ENCODE measurements around the gene TRIP12.
"Not testable (repeated sequence)": the region's sequence is repeated elsewhere in the genome, so short reads cannot be mapped to it uniquely, and the experiment has no call there.

TRIP12 gene

DNA sequence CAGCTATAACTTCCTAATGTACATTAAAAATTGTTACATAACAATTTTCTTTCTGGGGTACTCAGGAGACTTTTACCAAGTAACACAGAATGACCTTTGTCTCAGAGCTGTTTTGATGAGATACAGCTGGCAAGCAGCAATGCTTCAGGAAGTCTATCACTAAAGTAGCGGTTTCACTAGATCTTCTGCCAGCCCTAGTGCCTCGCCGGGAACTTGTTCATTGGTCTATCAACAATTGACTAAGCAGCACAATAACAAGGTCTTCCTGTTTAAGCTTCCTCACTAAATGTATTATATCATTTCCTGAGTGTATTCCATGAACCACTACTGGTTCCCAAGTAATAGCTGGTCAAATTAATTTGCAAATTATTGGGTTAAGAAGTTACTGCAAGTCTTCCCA lies 69.2 kb downstream of the TRIP12 start:
- TF ChIP-seq, protein P1, sequence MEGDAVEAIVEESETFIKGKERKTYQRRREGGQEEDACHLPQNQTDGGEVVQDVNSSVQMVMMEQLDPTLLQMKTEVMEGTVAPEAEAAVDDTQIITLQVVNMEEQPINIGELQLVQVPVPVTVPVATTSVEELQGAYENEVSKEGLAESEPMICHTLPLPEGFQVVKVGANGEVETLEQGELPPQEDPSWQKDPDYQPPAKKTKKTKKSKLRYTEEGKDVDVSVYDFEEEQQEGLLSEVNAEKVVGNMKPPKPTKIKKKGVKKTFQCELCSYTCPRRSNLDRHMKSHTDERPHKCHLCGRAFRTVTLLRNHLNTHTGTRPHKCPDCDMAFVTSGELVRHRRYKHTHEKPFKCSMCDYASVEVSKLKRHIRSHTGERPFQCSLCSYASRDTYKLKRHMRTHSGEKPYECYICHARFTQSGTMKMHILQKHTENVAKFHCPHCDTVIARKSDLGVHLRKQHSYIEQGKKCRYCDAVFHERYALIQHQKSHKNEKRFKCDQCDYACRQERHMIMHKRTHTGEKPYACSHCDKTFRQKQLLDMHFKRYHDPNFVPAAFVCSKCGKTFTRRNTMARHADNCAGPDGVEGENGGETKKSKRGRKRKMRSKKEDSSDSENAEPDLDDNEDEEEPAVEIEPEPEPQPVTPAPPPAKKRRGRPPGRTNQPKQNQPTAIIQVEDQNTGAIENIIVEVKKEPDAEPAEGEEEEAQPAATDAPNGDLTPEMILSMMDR (IDR thresholded peaks at IDR 0.05; ENCODE audit: low read depth, low read length) = no peak
- TF ChIP-seq EZH2phosphoT487 (IDR thresholded peaks at IDR 0.05; ENCODE audit: low read depth) = no peak
- no peak overlapping the region for H3K4me3 ChIP-seq (ENCODE audit: low read length)
- H3K9ac ChIP-seq (ENCODE audit: low read length) = no peak overlapping the region
- H3K4me2 ChIP-seq (ENCODE audit: low read length) = no peak overlapping the region
- H3K4me1 ChIP-seq (ENCODE audit: low read length) = peaks cover 14% of the 10 kb centered on the region
- no peak overlapping the region for H3K27ac ChIP-seq (ENCODE audit: low read length)
- 0 out of 2 replicates have a peak, but pooled peaks cover 8% of the 10 kb centered on the region for H3K79me2 ChIP-seq (ENCODE audit: low read length)
- H3K36me3 ChIP-seq (replicated peaks; ENCODE audit: low read depth, low read length) = peaks cover 3% of the 10 kb centered on the region
- H3K9me3 ChIP-seq (ENCODE audit: insufficient read depth, low read length) = no peaks in the 10 kb centered on the region
- no peak overlapping the region for H2AFZ ChIP-seq (ENCODE audit: low read depth, low read length)
- no peaks in the 10 kb centered on the region for H3K27me3 ChIP-seq (ENCODE audit: low read depth, low read length)
- peaks cover 12% of the 10 kb centered on the region for H4K20me1 ChIP-seq (ENCODE audit: insufficient read depth, low read length)

DNA sequence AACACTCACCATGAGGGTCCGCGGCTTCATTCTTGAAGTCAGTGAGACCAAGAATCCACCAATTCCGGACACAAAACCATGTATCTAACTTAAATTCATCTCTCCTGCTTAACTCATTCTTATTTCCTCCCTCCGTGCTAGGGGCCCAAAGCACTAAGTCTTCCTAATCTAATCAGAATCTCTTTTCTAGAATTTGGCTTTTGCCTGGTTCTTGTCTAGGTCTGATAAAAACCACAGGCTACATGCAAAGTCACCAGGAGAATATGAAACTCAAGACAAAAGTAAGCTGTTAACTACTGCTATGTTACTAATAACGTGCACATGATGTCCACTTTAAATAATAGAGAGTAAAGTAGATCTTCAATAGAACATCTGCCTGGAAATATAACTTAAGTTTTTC lies 69.9 kb downstream of the TRIP12 start:
- no peak overlapping the region for H3K4me2 ChIP-seq (ENCODE audit: low read length)
- no peaks in the 10 kb centered on the region for H3K9me3 ChIP-seq (ENCODE audit: insufficient read depth, low read length)
- no peak overlapping the region for H3K9ac ChIP-seq (ENCODE audit: low read length)
- peaks cover 14% of the 10 kb centered on the region for H3K4me1 ChIP-seq (ENCODE audit: low read length)
- TF ChIP-seq, protein P1 (IDR thresholded peaks at IDR 0.05; ENCODE audit: low read depth, low read length) = no peak
- TF ChIP-seq EZH2phosphoT487 (IDR thresholded peaks at IDR 0.05; ENCODE audit: low read depth) = no peak
- no peak overlapping the region for H2AFZ ChIP-seq (ENCODE audit: low read depth, low read length)
- H3K36me3 ChIP-seq (replicated peaks; ENCODE audit: low read depth, low read length) = peaks cover 3% of the 10 kb centered on the region
- peaks cover 15% of the 10 kb centered on the region for H4K20me1 ChIP-seq (ENCODE audit: insufficient read depth, low read length)
- no peaks in the 10 kb centered on the region for H3K27me3 ChIP-seq (ENCODE audit: low read depth, low read length)
- no peak overlapping the region for H3K27ac ChIP-seq (ENCODE audit: low read length)
- H3K79me2 ChIP-seq (ENCODE audit: low read length) = 0 out of 2 replicates have a peak, but pooled peaks cover 8% of the 10 kb centered on the region
- H3K4me3 ChIP-seq (ENCODE audit: low read length) = no peak overlapping the region

DNA sequence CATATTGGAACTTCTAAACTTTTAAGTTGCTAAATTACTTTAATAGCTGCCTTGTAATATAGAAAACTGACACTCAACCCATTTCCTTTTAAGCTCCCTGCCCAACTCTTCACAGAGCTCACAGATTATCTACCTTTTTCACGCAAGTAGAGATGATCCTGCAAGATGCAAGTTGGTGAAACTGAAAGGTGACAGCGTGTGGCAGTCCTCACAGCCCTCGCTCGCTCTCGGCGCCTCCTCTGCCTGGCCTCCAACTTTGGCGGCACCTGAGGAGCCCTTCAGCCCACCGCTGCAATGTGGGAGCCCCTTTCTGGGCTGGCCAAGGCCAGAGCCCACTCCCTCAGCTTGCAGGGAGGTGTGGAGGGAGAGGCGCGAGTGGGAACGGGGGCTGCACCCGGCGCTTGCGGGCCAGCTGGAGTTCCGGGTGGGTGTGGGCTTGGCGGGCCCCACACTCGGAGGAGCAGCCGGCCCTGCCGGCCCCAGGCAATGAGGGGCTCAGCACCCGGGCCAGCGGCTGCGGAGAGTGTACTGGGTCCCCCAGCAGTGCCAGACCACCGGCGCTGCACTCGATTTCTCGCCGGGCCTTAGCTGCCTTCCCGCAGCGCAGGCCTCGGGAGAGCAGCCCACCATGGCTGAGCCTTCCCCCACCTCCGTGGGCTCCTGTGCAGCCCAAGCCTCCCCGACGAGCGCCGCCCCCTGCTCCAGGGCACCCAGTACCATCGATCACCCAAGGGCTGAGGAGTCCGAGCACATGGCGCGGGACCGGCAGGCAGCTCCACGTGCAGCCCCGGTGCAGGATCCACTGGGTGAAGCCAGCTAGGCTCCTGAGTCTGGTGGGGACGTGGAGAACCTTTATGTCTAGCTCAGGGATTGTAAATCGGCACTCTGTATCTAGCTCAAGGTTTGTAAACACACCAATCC lies 71.2 kb downstream of the TRIP12 start:
- not testable (repeated sequence) for H3K4me2 ChIP-seq (ENCODE audit: low read length); H3K27ac ChIP-seq (ENCODE audit: low read length); H3K79me2 ChIP-seq (ENCODE audit: low read length); H2AFZ ChIP-seq (ENCODE audit: low read depth, low read length); H3K9me3 ChIP-seq (ENCODE audit: insufficient read depth, low read length); H3K4me1 ChIP-seq (ENCODE audit: low read length); H3K9ac ChIP-seq (ENCODE audit: low read length); H3K27me3 ChIP-seq (ENCODE audit: low read depth, low read length); H3K36me3 ChIP-seq (replicated peaks; ENCODE audit: low read depth, low read length); H4K20me1 ChIP-seq (ENCODE audit: insufficient read depth, low read length); H3K4me3 ChIP-seq (ENCODE audit: low read length)

DNA sequence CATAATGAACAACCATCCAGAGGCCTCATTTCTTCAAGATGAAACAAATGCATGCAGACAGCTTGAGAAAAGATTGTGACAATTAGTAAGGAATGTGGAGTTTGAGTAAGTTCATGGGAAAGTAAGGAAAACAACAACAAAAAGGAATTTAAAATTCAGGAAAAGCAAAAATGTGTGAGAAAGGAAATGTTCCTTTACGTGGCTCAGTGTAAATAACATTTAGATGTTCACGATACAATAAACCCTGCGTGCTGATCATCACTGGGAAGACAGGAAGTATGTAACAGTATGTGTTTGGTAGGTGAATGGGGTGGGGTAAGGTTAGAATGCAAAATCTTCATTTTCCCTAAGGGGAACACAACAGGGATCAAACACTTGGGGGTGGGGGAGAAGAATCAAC lies 72.7 kb downstream of the TRIP12 start:
- Histone ChIP-seq H3K27ac (ENCODE audit: low read length) (no peak overlapping the region), H3K36me3 (replicated peaks; ENCODE audit: low read depth, low read length) (peaks cover 3% of the 10 kb centered on the region), H3K4me3 (ENCODE audit: low read length) (no peak overlapping the region), H3K4me1 (ENCODE audit: low read length) (peaks cover 4% of the 10 kb centered on the region; the same call in 1 of the 2 replicates), H3K4me2 (ENCODE audit: low read length) (no peak overlapping the region), H3K9me3 (ENCODE audit: insufficient read depth, low read length) (no peaks in the 10 kb centered on the region), H3K27me3 (ENCODE audit: low read depth, low read length) (no peaks in the 10 kb centered on the region), H2AFZ (ENCODE audit: low read depth, low read length) (no peak overlapping the region), H4K20me1 (ENCODE audit: insufficient read depth, low read length) (peaks cover 3% of the 10 kb centered on the region; the same call in 1 of the 2 replicates), H3K79me2 (ENCODE audit: low read length) (0 out of 2 replicates have a peak, but pooled peaks cover 4% of the 10 kb centered on the region), H3K9ac (ENCODE audit: low read length) (no peak overlapping the region)
- TF ChIP-seq EZH2phosphoT487 (IDR thresholded peaks at IDR 0.05; ENCODE audit: low read depth) = no peak
- TF ChIP-seq, protein P1 (IDR thresholded peaks at IDR 0.05; ENCODE audit: low read depth, low read length) = no peak

Measured in OCI-LY3 (cell line).